Panc1 (cell line): ENCODE data around the gene FBXW4. TPM values are rescaled to one million over a fixed set of nuclear protein-coding genes. Genes with fewer than 3 reads are reported as not detected.

Experiments used
- ATAC-seq: fragments of 200-7000 bp; cut with Tn5 transposase; 2 replicates; pipeline ENCODE4 v1.9.1; 2020; ENCODE audit warnings: mild to moderate bottlenecking, moderate library complexity
- BruUV-seq: library from RNA; stranded (reverse); fragments of 400-500 nt; replicated peaks from 2 replicates; lab custom pipeline; 2021; lab: Mats Ljungman, UMichigan
- CTCF ChIA-PET: fragments of 300-600 bp; sonication (Branson Sonifier 250); formaldehyde crosslinking; loops from one replicate; lab custom pipeline; 2022; ENCODE audit warnings: antibody characterized with exemption; lab: Charles Lee
- POLR2A ChIA-PET: fragments of 300-600 bp; sonication (Branson Sonifier 250); formaldehyde crosslinking; loops from one replicate; lab custom pipeline; 2022; ENCODE audit warnings: antibody characterized with exemption; lab: Charles Lee
- DNase-seq: peaks from one replicate; pipeline ENCODE4 v3.0.0-alpha.2; 2010; ENCODE audit warnings: low read depth, low spot score
- H3K27ac ChIP-seq: 2 replicates; pipeline ENCODE4 v1.5.1; 2011; ENCODE audit warnings: mild to moderate bottlenecking, low read length, inconsistent platforms
- H3K27me3 ChIP-seq: fragments of 200-500 bp; sonication (Bioruptor generic); 2 replicates; pipeline ENCODE4 v1.6.0; 2014; ENCODE audit warnings: low read length, inconsistent platforms; ENCODE audit not compliant: control insufficient read depth, insufficient read depth
- H3K36me3 ChIP-seq: fragments of 200-500 bp; sonication (Bioruptor generic); 2 replicates; pipeline ENCODE4 v1.5.1; 2014; ENCODE audit warnings: inconsistent platforms, mild to moderate bottlenecking, low read length, moderate library complexity; ENCODE audit not compliant: control insufficient read depth, insufficient read depth
- H3K4me1 ChIP-seq: 2 replicates; pipeline ENCODE4 v1.5.1; 2011; ENCODE audit warnings: inconsistent platforms, mild to moderate bottlenecking, low read length, moderate library complexity; ENCODE audit not compliant: control insufficient read depth, insufficient read depth
- H3K4me3 ChIP-seq, 2 experiments: 2 replicates each; pipeline ENCODE4 v1.5.1; 2011 to 2012; ENCODE audit warnings: low read depth in 2 of 2, low read length in 2 of 2, mild to moderate bottlenecking in 2 of 2, inconsistent platforms in 1 of 2, moderate library complexity in 1 of 2
- H3K9me3 ChIP-seq: fragments of 200-500 bp; sonication (Bioruptor generic); 2 replicates; pipeline ENCODE4 v1.5.1; 2014; ENCODE audit warnings: low read depth, mild to moderate bottlenecking, inconsistent platforms, low read length, moderate library complexity; ENCODE audit not compliant: control insufficient read depth, insufficient read depth
- CTCF ChIP-seq: fragments of 450-650 bp; IDR thresholded peaks from 2 replicates; pipeline ENCODE4 v1.5.1; 2017; ENCODE audit warnings: mild to moderate bottlenecking
- POLR2AphosphoS5 ChIP-seq: IDR thresholded peaks from 2 replicates; pipeline ENCODE4 v1.6.1; 2012; ENCODE audit warnings: mild to moderate bottlenecking, low read depth, low read length, moderate library complexity
- REST ChIP-seq, 2 experiments: IDR thresholded peaks; 2 replicates each; pipeline ENCODE4 v1.6.1; 2011 to 2012; ENCODE audit warnings: low read depth in 2 of 2, control low read depth in 1 of 2, low read length in 1 of 2, mild to moderate bottlenecking in 1 of 2, moderate library complexity in 1 of 2; ENCODE audit not compliant: insufficient read depth in 1 of 2
- SIN3A ChIP-seq: IDR thresholded peaks from 2 replicates; pipeline ENCODE4 v1.6.1; 2012; ENCODE audit warnings: low read depth, mild to moderate bottlenecking, low read length, moderate library complexity, borderline replicate concordance; ENCODE audit not compliant: insufficient read depth
- TCF7L2 ChIP-seq: IDR thresholded peaks from 2 replicates; pipeline ENCODE4 v1.6.1; 2011; ENCODE audit warnings: mild to moderate bottlenecking, low read depth, low read length, inconsistent platforms
- in situ Hi-C: cut with HindIII; loops from 2 replicates; pipeline ENCODE4 v1.10.0; 2016; ENCODE audit warnings: low sequenced_read_pairs, low pct_unique_long_range_greater_than_20kb
- intact Hi-C: fragments of 100-400 bp; cut with micrococcal nuclease; formaldehyde crosslinking; loops from one replicate; pipeline ENCODE4 v1.10.0; 2022; ENCODE audit not compliant: unreplicated experiment
- total RNA-seq: library from RNA; stranded (reverse); gene quantifications from one replicate; pipeline ENCODE4 v1.2.1, GENCODE V29; 2021; ENCODE audit not compliant: unreplicated experiment

The FBXW4 gene
- total RNA-seq, 1 experiment from 2014 or later: 61.5 TPM

- no peak for ATAC-seq
Observed at GRCh38 chr10:101732096-101732495, 37.1 kb upstream of the FBXW4 start.

GRCh38 chr10:101726115-101726387, 31.1 kb upstream of the FBXW4 start:
- H3K27me3 ChIP-seq: no peaks in the 10 kb centered on the region
- no peaks in the 10 kb centered on the region for H3K4me1 ChIP-seq
- no peaks in the 10 kb centered on the region for H3K36me3 ChIP-seq
- TF ChIP-seq POLR2AphosphoS5 (no peak), CTCF (no peak), SIN3A (no peak), TCF7L2 (no peak), REST (IDR thresholded peaks at IDR 0.05; ENCODE audit: insufficient read depth in 1 of 2, low read depth in 2 of 2, low read length in 1 of 2) (no peak)
- H3K4me3 ChIP-seq: no peak overlapping the region
- ATAC-seq (no peak), DNase-seq (no peak)
- ChIA-PET POLR2A (no interaction called here), CTCF (no interaction called here)
- BruUV-seq: no TSS peak
- intact Hi-C loops: no loop called here
- H3K27ac ChIP-seq: no peak overlapping the region
- in situ Hi-C loops: no loop called here
- no peaks in the 10 kb centered on the region for H3K9me3 ChIP-seq

More at GRCh38 chr10:101732096-101732495, 37.1 kb upstream of the FBXW4 start:
- no peak overlapping the region for H3K27ac ChIP-seq
- H3K4me3 ChIP-seq: no peak overlapping the region
- POLR2A ChIA-PET: interaction anchor here (0.9 kb wide), 1 partner anchor 27 kb away, joined by 3 read pairs; no protein-coding TSS in a partner anchor
- H3K27me3 ChIP-seq: peaks cover 3% of the 10 kb centered on the region; the same call in 1 of the 2 replicates
- in situ Hi-C loops (no loop called here), intact Hi-C loops (no loop called here)
- no peaks in the 10 kb centered on the region for H3K4me1 ChIP-seq
- BruUV-seq: no TSS peak
- no peak for DNase-seq
- no peaks in the 10 kb centered on the region for H3K36me3 ChIP-seq
- CTCF ChIA-PET: interaction anchor here (0.6 kb wide), 1 partner anchor 251 kb away, joined by 4 read pairs; no protein-coding TSS in a partner anchor
- H3K9me3 ChIP-seq: no peaks in the 10 kb centered on the region
- TF ChIP-seq POLR2AphosphoS5 (no peak), TCF7L2 (no peak), REST (IDR thresholded peaks at IDR 0.05; ENCODE audit: insufficient read depth in 1 of 2, low read depth in 2 of 2, low read length in 1 of 2) (no peak), SIN3A (no peak)
